ENCODE data around the gene AP2S1. TPM values are rescaled to one million over a fixed set of nuclear protein-coding genes. Genes with fewer than 3 reads are reported as not detected.

Gene AP2S1
- total and polyA plus RNA-seq, 2 experiments from 2014 or later = 140 to 299 TPM

DNA sequence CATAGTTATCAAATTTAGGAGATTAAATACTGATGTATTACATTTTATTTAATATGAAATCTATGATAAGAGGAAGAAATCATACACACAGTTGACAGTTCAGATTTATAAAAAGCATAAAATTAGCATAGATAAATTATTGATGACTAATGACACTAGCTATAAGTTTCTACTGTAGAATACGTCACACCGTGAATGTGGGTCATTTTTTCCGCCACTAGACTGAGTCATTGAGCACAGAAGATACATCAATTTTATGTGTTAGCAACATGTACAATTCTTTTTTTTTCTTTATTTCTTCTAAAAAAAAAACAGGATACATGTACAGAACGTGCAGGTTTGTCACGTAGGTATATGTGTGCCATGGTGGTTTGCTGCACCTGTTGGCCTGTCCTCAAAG, 22.2 kb downstream of the AP2S1 start (continued):
- TF ChIP-seq, protein P1, sequence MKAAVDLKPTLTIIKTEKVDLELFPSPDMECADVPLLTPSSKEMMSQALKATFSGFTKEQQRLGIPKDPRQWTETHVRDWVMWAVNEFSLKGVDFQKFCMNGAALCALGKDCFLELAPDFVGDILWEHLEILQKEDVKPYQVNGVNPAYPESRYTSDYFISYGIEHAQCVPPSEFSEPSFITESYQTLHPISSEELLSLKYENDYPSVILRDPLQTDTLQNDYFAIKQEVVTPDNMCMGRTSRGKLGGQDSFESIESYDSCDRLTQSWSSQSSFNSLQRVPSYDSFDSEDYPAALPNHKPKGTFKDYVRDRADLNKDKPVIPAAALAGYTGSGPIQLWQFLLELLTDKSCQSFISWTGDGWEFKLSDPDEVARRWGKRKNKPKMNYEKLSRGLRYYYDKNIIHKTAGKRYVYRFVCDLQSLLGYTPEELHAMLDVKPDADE (IDR thresholded peaks at IDR 0.05) = no peak
- TF ChIP-seq ZNF331 (CRISPR knock-in tag; IDR thresholded peaks at IDR 0.05; ENCODE audit: low read depth) (no peak), POLR2AphosphoS5 (IDR thresholded peaks at IDR 0.05; ENCODE audit: low read depth) (no peak), EZH2phosphoT487 (IDR thresholded peaks at IDR 0.05; ENCODE audit: unreplicated experiment) (no peak), NANOG (IDR thresholded peaks at IDR 0.05; ENCODE audit: borderline replicate concordance) (no peak), EZH2 (IDR thresholded peaks at IDR 0.05; ENCODE audit: low read depth, unreplicated experiment) (no peak), JUNB (IDR thresholded peaks at IDR 0.05; ENCODE audit: unreplicated experiment) (no peak)
- TF ChIP-seq, protein P2, sequence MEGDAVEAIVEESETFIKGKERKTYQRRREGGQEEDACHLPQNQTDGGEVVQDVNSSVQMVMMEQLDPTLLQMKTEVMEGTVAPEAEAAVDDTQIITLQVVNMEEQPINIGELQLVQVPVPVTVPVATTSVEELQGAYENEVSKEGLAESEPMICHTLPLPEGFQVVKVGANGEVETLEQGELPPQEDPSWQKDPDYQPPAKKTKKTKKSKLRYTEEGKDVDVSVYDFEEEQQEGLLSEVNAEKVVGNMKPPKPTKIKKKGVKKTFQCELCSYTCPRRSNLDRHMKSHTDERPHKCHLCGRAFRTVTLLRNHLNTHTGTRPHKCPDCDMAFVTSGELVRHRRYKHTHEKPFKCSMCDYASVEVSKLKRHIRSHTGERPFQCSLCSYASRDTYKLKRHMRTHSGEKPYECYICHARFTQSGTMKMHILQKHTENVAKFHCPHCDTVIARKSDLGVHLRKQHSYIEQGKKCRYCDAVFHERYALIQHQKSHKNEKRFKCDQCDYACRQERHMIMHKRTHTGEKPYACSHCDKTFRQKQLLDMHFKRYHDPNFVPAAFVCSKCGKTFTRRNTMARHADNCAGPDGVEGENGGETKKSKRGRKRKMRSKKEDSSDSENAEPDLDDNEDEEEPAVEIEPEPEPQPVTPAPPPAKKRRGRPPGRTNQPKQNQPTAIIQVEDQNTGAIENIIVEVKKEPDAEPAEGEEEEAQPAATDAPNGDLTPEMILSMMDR (conservative IDR thresholded peaks at IDR 0.05; ENCODE audit: low read depth in 2 of 2) = no peak

DNA sequence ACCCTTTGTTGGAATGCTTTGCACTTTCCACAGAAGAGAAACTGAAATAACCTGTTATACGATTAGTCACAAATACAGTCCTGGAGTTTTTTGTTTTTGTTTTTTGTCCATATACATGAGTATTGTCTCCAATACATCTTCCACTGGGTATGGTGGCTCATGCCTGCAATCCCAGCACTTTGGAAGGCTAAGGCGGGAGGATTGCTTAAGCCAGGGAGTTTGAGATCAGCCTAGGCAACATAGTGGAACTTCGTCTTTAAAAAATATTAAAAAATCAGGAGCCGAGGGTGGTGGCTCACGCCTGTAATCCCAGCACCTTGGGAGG, 25.0 kb downstream of the AP2S1 start:
- H3K27ac Mint-ChIP-seq = no peak overlapping the region
- Histone ChIP-seq H3K4me2 (no peak overlapping the region), H3K36me3 (ENCODE audit: insufficient read depth) (no peaks in the 10 kb centered on the region), H4K20me1 (replicated peaks; ENCODE audit: insufficient read depth) (no peaks in the 10 kb centered on the region), H2AFZ (no peak overlapping the region), H3K27ac (ENCODE audit: low read depth) (no peak overlapping the region), H3K4me1 (ENCODE audit: insufficient read depth) (peaks cover 5% of the 10 kb centered on the region; the same call in 1 of the 2 replicates), H3K4me3 (no peak overlapping the region), H3K9me2 (ENCODE audit: insufficient read depth) (no peaks in the 10 kb centered on the region), H3K79me2 (replicated peaks; ENCODE audit: insufficient read depth) (no peaks in the 10 kb centered on the region), H3K27me3 (ENCODE audit: insufficient read depth) (no peaks in the 10 kb centered on the region), H3F3A (replicated peaks; ENCODE audit: low read depth) (0 out of 2 replicates have a peak, but pooled peaks cover under 1% of the 10 kb centered on the region)
- H3K27me3 Mint-ChIP-seq (ENCODE audit: insufficient read depth, low read depth, poor library complexity) = peaks cover 5% of the 10 kb centered on the region
- peaks cover 2% of the 10 kb centered on the region for H3K4me1 Mint-ChIP-seq
- no peaks in the 10 kb centered on the region; the same call in 2 of the 3 replicates for H3K9me3 Mint-ChIP-seq
- H3K4me3 Mint-ChIP-seq = no peak overlapping the region
- no peak for ATAC-seq
- no peak for TF ChIP-seq POLR2AphosphoS5 (IDR thresholded peaks at IDR 0.05; ENCODE audit: low read depth)
- no peak for DNase-seq (ENCODE audit: low spot score)
- H3K36me3 Mint-ChIP-seq (ENCODE audit: low read depth) = no peaks in the 10 kb centered on the region; the same call in 2 of the 3 replicates

DNA sequence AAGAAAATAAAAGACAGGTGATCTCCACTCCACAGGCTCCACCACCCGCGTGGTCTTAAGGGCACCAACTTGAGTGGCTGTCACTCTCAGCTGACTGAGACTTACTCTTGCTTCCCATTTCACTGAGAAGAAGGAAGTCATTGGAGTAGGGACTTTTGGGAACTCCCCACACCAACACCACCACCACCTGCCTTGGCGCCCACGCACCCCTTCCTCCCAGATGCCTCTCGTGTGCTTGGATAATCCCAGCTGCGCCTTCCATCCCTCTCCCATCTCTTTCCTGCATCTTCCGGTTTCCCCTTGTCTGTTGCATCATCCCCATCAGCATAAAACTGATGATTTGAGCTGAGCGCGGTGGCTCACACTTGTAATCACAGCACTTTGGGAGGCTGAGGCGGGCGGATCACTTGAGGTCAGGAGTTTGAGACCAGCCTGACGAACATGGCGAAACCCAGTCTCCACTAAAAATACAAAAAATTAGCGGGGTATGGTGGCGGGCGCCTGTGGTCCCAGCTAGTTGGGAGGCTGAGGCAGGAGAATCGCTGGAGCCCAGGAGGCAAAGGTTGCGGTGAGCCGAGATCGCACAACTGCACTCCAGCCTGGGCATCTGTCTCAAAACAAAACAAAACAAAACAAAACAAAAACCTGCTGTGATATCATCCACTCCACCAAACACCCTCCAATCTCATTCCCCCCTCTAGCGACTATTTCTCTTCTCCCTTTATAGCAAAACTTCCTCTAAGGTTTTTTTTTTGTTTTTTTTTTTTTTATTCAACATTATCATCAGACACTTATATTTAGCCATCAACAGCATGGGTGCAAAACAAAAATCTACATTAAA, 25.5 kb downstream of the AP2S1 start:
- ATAC-seq (no peak), DNase-seq (ENCODE audit: low spot score) (no peak)
- H2AFZ ChIP-seq = no peak overlapping the region
- no peak overlapping the region for H3K4me2 ChIP-seq
- H3K79me2 ChIP-seq (replicated peaks; ENCODE audit: insufficient read depth) = no peaks in the 10 kb centered on the region
- H3K9me3 Mint-ChIP-seq = no peaks in the 10 kb centered on the region; the same call in 2 of the 3 replicates
- H3K27ac Mint-ChIP-seq = no peak overlapping the region
- no peaks in the 10 kb centered on the region for H3F3A ChIP-seq (replicated peaks; ENCODE audit: low read depth)
- H3K4me3 Mint-ChIP-seq = no peak overlapping the region
- H4K20me1 ChIP-seq (replicated peaks; ENCODE audit: insufficient read depth) = no peaks in the 10 kb centered on the region
- no peaks in the 10 kb centered on the region for H3K27me3 ChIP-seq (ENCODE audit: insufficient read depth)
- no peaks in the 10 kb centered on the region for H3K9me2 ChIP-seq (ENCODE audit: insufficient read depth)
- H3K4me1 ChIP-seq (ENCODE audit: insufficient read depth) = peaks cover 5% of the 10 kb centered on the region; the same call in 1 of the 2 replicates
- no peak overlapping the region for H3K27ac ChIP-seq (ENCODE audit: low read depth)
- no peaks in the 10 kb centered on the region for H3K36me3 Mint-ChIP-seq (ENCODE audit: low read depth)
- H3K27me3 Mint-ChIP-seq (ENCODE audit: insufficient read depth, low read depth, poor library complexity) = peaks cover 4% of the 10 kb centered on the region
- peaks cover 5% of the 10 kb centered on the region for H3K4me1 Mint-ChIP-seq
- no peak overlapping the region for H3K4me3 ChIP-seq
- H3K36me3 ChIP-seq (ENCODE audit: insufficient read depth) = no peaks in the 10 kb centered on the region
- TF ChIP-seq CREB1 (CRISPR knock-in tag; IDR thresholded peaks at IDR 0.05; ENCODE audit: low read depth) (no peak), JUNB (IDR thresholded peaks at IDR 0.05; ENCODE audit: unreplicated experiment) (no peak), ZNF114 (CRISPR knock-in tag; IDR thresholded peaks at IDR 0.05) (no peak)
- TF ChIP-seq, protein P3, sequence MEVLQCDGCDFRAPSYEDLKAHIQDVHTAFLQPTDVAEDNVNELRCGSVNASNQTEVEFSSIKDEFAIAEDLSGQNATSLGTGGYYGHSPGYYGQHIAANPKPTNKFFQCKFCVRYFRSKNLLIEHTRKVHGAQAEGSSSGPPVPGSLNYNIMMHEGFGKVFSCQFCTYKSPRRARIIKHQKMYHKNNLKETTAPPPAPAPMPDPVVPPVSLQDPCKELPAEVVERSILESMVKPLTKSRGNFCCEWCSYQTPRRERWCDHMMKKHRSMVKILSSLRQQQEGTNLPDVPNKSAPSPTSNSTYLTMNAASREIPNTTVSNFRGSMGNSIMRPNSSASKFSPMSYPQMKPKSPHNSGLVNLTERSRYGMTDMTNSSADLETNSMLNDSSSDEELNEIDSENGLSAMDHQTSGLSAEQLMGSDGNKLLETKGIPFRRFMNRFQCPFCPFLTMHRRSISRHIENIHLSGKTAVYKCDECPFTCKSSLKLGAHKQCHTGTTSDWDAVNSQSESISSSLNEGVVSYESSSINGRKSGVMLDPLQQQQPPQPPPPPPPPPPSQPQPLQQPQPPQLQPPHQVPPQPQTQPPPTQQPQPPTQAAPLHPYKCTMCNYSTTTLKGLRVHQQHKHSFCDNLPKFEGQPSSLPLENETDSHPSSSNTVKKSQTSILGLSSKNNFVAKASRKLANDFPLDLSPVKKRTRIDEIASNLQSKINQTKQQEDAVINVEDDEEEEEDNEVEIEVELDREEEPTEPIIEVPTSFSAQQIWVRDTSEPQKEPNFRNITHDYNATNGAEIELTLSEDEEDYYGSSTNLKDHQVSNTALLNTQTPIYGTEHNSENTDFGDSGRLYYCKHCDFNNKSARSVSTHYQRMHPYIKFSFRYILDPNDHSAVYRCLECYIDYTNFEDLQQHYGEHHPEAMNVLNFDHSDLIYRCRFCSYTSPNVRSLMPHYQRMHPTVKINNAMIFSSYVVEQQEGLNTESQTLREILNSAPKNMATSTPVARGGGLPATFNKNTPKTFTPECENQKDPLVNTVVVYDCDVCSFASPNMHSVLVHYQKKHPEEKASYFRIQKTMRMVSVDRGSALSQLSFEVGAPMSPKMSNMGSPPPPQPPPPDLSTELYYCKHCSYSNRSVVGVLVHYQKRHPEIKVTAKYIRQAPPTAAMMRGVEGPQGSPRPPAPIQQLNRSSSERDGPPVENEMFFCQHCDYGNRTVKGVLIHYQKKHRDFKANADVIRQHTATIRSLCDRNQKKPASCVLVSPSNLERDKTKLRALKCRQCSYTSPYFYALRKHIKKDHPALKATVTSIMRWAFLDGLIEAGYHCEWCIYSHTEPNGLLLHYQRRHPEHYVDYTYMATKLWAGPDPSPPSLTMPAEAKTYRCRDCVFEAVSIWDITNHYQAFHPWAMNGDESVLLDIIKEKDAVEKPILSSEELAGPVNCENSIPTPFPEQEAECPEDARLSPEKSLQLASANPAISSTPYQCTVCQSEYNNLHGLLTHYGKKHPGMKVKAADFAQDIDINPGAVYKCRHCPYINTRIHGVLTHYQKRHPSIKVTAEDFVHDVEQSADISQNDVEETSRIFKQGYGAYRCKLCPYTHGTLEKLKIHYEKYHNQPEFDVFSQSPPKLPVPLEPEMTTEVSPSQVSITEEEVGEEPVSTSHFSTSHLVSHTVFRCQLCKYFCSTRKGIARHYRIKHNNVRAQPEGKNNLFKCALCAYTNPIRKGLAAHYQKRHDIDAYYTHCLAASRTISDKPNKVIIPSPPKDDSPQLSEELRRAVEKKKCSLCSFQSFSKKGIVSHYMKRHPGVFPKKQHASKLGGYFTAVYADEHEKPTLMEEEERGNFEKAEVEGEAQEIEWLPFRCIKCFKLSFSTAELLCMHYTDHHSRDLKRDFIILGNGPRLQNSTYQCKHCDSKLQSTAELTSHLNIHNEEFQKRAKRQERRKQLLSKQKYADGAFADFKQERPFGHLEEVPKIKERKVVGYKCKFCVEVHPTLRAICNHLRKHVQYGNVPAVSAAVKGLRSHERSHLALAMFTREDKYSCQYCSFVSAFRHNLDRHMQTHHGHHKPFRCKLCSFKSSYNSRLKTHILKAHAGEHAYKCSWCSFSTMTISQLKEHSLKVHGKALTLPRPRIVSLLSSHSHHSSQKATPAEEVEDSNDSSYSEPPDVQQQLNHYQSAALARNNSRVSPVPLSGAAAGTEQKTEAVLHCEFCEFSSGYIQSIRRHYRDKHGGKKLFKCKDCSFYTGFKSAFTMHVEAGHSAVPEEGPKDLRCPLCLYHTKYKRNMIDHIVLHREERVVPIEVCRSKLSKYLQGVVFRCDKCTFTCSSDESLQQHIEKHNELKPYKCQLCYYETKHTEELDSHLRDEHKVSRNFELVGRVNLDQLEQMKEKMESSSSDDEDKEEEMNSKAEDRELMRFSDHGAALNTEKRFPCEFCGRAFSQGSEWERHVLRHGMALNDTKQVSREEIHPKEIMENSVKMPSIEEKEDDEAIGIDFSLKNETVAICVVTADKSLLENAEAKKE (CRISPR knock-in tag; IDR thresholded peaks at IDR 0.05) = no peak

Measured in GM23338 (cell line).